TTC549 (cell line): ENCODE results near the gene C18orf63.
"Not testable (repeated sequence)": the region's sequence is repeated elsewhere in the genome, so short reads cannot be mapped to it uniquely, and the experiment has no call there.

ENCODE experiments used
- FAIRE-seq: peaks from 2 replicates; lab custom pipeline; 2012; peaks lifted over from hg19 to GRCh38; lab: Jason Lieb, UNC

Gene C18orf63

DNA sequence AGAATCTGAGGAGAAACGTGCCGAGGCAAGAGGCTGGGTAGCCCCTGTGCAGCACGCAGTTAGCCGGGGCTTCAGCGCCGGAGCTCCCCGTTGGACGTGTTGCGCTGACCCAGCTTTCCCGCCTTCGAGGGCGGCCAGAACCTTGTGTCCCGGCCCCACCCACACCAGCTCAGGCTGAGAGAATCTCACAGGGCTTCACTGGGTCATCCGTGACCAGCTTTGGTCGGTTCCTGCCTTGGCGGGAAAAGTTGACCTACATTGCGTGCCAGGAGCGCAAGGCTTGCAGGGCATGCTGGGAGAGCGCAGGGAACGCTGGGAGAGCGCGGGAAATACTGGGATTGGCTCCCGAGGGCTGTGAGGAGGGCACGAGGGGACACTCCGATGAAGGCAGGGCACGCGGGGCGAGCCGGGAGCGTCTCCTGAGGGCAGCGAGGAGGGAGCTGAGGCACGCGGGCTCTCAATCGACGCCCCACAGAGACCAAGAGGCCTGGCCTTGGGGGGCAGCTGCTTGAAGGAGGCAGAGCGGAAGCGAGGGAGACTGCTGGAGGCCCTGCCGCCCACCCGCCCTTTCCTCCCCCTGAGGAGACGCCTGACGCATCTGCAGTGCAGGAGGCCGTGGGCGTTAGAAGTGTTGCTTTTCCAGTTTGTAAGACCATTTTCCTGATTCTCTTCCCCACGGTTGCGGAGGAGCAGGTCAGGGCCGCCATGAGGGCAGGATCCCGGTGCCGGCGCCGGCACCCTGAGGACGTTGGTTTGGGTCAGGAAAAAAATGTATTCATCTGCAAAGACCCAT lies at the start of gene C18orf63:
TSS of gene C18orf63 (plus strand) at position 376 of the 793 bp plus-strand sequence. CDS start 2,027 bp downstream, outside the sequence.
- FAIRE-seq = no peak

DNA sequence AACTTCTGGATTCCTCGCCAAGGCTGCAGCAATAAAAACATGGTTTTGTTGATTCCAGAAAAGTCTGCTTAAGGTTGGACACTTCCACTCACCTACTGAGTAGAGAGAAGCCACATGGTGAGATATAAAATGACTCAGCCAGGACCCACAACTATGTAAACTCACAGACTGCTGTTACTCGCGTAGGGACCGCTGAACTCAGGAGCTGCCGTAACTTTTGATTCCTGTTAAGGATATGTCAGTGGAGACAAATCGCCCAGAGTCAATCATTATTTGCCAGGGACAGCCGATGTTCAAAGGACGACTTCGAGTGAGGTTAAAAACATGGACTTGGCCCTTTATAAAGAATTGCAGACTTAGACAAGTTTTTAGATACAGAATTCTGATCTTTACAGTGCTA lies 49.5 kb upstream of the C18orf63 start:
- no peak for FAIRE-seq

DNA sequence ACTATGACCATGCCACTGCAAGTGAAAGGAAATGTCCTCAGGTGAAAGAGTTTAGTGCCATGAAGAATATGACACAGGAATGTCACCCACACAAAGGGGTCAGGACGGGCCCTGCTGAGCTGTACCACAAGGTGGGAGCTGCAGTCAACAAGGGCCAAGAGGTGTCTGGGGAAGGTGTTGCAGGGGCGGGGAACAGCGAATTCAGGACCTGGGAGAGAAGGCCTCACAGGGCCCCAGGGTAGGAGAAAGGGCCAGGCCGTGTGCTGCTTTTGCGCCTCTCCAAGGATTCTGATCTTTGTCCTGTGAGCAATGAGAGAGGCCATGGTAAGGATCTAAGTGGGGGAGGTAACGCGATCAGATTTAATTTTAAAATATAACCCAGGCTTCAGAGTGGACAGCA lies 47.5 kb upstream of the C18orf63 start:
- FAIRE-seq = no peak

DNA sequence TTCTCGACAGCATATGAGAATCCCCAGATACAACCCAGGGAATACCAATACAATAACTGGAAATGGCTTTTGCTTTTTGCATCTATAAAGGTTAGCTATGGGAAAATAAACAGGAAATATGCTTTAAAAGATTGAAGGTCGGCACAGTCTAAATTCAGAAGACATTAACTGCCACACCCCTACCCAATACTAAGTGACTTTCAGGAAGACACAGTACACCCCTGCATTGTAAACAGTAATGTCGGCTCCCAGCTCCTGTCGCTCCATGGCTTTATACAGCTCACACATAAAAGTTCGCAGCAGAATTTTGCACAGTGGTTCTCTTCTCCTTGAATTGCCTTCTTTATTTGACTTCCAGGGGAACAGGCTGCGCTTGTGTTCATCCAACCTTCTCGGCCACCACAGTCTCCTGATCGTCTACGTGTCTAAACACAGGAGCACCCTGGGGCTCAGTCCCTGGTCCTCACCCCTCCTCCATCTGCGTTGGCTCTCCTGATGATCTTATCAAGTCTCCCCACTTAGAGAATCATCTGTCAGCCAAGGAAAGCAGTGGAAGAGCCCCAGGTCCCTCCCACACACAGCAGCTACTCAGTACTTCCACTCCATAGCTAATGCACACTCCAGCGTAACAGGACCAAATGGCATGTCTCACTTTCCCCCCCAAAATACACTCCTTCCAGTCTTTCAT lies 46.6 kb upstream of the C18orf63 start:
- no peak for FAIRE-seq

DNA sequence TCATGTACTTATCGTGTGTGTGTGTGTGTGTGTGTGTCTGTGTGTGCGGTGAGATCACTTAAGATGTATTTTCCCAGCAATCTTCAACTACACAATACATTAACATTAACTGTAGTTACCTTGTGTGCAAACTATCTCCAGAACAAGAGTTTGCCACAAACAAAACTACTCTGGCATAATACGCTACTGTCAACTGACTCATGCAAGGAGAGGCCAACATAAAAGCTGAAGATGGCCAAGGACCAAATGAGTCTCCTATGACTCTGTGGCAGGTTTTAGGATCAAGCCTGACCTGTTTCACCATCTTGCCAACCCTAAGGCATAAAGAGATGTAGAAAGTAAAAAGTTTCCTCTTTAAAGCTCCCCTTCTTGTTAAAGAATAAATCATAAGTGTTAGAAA lies 44.0 kb upstream of the C18orf63 start:
- FAIRE-seq = no peak

DNA sequence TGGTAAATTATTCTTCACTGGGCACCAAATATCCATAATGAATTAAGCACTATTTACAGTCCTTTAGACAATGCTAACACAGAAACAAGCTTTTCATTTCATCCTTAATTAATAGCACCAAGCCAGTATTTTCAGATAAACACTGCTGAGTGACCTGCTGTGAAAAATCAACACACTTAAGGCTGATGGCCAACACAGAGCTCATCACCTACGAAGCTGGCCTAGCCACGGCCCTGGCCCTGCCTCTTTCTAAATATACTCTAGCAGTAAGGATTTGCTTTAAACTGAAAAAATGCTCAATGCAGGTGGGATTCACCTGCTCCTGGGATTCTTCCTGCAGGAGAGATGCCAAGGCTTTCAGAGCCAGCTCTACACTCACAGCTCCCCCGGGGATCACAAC lies 42.2 kb upstream of the C18orf63 start:
- FAIRE-seq = no peak

DNA sequence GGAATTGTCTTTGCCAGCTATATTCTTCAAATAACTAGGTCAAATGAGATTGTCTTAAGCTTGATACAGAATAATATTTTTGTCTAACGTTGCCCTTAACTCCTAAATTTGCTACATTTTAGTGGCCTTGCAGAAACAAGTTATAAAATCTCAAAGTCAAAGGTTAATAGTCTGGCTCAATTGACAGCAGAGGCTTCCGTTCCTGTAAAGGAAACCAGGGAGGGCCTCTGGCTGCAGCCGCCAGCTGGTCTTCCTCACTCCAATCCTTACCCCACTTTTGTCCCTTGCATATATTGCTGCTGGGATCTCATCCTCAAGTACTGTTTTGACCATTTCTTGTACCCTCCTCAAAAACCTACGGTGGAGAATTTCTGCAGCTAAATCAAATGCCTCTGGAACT lies 40.9 kb upstream of the C18orf63 start:
- FAIRE-seq = no peak

DNA sequence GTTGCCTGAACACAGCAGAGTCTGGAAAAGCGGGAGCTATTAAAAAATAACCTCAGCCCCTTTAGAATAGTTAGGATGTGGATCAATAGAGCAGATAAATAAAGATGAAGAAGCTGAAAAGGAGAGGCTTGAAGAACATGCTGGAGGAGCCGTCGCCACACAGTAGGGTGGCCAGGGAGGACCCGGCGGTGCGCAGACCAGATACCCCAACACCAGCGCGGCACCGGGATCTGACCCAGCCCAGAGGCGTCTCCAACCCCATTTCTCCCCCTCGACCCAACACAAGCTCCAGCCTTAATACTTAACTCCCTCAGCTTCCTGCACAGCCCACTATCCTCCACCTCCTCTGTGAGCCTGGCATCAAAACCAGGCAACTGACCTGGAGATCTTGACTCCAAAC lies 39.9 kb upstream of the C18orf63 start:
- FAIRE-seq = no peak

DNA sequence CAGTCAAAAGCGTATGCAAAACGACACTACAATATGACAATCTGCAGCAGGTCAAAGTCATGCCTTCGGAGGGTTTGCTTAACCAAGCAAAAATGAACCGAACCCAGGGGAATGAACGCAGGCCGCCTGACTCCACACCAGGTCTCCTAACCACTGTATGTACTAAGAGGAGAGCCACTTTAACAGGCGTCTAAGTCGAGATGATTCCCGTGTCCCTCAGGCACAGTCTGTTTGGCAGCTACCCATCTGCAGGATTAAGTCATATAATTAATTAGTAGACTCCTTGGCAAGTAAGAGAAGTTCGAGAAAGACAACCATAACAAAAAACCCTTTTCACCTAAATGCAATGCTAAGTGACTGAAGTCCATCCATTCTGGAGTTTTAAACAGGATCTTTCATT lies 39.0 kb upstream of the C18orf63 start:
- no peak for FAIRE-seq

DNA sequence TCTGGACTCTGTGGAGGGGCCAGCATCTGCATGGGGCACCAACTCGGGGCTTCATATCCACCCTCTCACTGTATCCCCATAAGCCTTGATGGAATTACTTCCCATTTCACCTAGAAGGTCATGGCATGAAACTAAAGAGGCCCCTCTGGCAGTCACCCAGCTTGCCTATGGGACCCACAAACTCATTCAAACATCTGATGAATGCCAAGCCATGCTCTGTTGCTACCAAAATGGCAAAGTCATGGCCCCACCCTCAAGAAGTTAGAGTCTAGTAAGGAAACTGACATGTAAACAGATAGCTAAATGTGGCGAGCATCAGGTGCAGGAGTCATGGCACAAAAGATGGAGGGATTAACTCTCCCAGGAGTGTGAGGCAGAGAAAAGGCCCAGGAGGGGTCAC lies 38.3 kb upstream of the C18orf63 start:
- no peak for FAIRE-seq

DNA sequence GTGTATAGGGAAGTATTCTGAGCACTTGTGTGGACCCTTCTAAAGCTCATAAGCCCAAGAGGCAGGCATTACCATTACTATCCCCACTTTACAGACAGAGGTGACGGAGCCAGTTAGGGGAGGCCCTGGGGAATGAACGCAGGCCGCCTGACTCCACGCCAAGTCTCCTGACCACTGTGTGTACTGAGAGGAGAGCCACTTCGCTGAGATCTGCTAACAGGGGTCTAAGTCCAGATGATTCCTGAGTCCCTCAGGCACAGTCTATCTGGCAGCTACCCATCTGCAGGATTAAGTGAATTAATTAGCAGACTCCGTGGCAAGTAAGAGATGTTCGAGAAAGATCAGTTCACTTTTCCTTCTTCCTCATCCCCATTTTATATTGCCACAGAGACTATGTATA lies 37.6 kb upstream of the C18orf63 start:
- FAIRE-seq = no peak

DNA sequence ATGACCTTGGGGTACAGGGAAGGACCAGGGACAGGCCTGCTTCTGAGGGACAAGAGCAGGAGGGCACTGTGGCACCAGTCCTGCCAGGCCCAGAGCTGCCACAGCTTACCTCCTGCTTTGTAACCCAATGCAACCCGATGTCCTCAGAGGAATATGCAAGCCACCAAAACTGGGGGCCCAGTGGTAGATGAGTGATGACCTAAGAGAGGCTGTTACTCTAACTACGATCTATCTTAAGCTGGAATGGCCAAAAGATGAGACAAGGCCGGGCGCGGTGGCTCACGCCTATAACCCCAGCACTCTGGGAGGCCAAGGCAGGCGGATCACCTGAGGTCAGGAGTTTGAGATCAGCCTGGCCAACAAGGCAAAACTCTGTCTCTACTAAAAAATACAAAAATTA lies 36.7 kb upstream of the C18orf63 start:
- no peak for FAIRE-seq

DNA sequence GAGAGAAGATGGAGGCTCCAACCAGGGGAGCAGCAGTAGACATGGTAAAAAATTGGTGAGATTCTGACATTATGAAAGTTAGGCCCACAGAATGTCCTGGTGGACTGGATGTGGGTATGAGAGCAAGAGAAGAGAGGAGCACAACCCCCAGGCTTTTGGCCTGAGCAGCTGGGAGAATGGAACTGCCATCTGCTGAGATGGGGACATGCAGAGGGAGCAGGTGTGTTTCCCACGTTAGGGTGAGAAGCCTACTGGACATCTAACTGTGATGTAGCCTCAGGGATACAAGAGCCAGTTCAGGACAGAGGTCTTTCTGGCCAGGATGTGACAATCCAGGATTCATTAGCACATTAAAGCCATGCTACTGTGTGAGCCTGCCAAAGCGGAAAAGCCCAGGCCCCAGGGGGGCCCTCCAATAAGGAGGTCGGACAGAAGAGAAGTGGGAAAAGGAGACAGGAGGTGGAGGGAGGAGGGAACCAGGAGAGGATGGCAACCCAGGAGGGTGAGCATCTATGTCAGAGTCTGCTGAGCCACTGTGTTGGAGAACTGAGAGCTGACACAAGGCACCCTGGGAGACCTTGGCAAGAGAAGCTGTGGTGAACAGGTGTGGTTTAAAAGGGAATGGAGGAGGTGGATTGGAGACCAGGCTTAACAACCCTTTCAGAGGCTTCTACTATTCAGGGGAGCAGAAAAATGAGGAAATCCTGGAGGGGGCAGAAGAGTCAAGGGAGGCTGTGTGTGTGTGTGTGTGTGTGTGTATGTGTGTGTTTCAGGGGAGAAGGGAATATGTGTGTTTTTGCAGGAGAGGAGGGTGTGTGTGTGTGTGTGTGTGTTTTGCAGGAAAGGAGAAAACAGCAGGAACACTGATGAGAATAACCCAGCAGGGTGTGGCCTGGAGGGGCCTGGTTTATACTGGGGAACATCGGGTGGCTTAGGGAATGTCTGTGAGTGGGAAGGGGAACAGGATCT lies 34.3 kb upstream of the C18orf63 start:
- FAIRE-seq = no peak

DNA sequence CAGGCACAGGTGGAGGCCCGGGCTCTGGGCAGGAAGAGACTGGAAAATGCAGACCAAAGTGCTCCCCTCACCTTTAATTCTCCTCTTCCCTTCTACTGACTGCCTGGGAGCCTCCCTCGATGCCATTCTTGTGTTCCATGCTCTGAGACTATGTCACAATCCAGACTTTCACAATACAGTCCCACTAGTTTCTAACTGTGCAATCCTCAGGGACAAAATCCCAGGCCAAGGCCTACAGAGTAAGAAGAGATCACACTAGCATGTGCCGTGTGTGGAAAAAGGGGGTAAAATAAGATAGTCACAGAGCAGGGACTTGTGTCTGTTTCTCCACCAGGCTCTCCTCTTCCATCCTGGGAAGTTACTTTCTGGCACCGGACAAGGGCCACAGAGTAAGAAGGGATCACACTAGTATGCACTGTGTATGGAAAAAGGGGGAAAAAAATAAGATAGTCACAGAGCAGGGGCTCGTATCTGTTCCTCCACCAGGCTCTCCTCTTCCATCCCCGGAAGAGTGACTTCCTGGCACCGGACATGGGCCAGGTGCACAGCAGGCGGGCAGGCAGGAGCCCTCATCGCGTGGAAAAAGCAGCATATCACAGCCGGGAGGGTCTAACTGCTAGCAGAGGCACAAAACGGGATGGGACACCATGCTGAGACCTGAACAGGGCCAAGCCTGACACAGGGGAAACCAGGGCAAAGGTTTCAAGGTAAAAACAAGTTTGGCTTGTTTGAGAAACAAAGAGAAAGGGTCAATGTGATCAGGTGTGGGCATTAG lies 33.5 kb upstream of the C18orf63 start:
- no peak for FAIRE-seq

DNA sequence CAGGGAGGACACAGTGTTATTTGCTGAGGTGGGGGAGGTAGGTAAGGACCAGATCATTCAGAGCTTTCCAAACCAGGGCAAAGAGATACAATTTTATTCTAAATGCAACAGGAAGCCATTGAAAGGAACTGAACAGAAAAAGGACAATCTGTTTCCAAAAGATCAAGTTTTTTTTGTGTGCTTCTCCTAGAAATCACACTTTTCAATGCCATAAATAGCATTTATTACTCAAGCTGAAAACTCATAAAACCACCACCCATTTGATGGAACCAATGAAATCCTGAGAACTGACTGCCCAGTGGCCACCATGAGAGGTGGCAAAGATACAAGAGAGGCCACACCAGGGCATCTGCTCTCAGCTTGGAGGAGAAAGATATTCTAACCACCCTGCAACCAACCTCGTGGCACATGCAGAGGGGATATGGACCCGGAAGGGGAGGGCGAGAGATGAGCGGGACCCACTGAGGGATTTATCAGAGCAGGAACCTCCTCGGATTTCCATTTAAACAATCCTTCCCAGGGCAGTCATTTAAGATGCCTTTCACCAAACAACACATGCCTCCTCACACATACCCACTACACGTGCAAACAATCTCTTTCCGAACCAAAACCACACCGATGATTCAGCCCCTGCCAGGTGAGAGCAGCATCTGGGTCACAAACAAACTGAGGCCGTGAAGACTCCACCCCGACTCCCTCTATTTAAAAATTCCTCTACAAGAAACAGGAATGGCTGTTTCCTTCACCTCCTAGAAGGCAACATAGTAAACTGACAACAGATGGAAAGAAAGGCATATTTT lies 32.7 kb upstream of the C18orf63 start:
- FAIRE-seq = no peak

DNA sequence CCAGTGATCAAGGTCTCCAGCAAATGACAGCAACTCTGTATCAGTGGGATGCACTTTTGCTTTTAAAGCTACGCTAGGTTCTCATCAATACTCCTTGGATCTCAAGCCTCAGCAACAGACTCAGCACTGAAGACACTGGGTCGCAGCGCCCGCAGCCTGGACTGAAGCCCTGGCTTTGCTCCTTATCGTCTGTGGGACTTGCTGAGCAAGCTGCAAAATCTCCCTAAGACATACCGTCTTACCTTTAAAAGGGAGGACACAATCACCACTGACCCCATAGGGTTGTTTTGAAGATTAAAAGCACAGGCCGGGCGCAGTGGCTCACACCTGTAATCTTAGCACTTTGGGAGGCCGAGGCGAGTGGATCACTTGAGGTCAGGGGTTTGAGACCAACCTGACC lies 32.0 kb upstream of the C18orf63 start:
- no peak for FAIRE-seq

DNA sequence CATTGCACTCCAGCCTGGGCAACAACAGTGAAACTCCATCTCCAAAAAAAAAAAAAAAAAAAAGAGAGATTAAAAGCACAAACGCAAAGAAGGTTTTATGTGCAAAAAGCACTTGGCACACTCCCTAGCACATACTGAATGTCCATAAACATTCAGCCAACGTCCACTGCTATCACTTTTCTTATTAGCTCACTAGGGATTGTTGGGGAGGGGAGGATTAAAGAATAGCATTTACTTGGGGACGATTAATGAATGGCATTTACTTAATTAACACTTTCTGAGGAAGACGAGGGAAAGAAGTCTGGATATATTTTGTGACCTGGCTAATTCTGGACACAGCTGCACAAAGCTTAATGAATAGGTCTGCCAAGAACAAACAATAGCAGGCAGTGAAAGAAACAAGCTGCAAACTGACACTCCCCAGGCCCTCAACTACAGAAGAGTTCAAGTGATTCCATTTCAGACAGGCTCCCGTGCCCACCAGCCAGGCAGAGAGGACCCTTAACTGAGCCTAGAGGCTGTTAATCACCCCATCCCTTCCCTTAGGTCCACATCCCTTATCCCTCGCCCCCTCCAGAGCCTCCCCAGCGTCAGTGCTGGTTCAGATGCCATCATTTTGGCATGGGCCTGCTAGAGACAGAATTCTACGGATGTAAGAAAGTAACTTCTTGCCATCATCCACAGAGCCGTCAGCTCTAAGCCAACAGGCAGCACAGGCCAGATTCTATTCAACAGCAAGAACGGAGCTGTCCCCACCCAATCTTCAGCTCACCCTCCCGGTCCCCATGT lies 31.3 kb upstream of the C18orf63 start:
- FAIRE-seq = no peak

DNA sequence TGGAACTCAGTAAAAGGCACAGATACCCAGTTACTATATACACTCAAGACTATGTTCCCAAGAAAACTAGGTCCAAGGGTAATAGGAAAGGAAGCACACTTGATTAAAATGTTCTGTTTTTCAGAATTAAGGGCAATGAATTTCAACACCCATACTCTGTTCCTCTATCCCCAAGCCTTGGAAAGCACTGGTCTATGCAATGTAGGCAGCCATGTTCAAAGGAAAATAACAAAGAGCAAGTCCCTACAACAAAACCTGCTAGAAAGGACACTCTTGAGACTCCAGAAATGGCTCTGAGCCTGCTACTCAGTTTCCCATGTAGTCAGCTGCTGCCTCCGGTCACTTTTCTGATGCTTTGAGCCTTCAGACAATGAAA lies 30.7 kb upstream of the C18orf63 start:
- FAIRE-seq = no peak

DNA sequence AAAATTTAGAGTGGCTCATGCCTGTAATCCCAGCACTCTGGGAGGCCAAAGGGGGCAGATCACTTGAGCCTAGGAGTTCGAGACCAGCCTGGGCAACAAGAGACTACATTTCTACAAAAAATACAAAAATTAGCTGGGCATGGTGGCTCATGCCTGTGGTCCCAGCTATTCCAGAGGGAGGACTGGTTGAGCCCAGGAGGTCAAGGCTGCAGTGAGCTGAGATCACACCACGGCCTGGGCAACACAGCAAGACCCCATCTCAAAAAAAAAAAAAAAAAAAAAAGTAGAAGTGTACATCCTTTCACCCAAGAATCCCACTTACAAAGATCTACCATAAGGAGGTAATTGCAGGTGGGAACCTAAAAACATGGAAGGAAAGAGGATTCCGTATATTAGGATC lies 30.1 kb upstream of the C18orf63 start:
- FAIRE-seq = not testable (repeated sequence)

DNA sequence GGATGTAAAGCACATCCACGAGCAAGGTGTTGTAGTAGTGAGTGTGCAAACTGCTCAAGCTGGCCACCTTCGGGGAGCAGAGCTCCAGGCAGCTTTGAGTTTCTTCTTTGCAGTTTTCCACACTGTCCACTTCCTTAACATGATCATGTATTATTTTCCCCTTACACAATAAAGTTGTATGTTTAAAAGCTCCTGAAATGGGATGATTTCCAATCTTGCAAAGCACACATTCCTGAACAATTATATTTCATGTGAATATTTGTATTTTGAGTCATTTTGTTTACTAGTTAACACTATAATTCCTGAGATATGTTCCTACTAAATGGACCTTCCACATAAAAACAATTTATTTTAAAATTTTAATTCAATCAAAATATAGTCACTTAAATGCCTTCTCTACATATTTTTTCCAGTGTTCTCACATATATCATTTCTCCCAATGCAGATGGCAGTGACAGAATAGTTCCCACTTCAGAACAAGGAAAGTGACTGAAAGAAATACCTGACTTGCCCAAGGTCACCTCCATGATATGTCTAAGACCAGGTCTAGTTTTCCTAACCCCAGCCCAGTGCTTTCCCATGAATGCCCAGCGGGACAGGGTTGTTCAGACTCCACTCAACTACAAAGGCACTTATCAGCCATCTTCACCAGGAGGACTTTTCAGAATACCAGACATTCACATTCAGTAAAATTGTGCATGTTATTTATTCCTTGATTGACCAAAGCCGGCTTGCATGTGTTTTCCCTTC lies 29.4 kb upstream of the C18orf63 start:
- no peak for FAIRE-seq
